NCI-H146 treated with DMSO at 0.1 percent for 48 hours (cell line): Measurements from ENCODE around the gene AGAP1.

Experiments used
- DNase-seq: peaks from one replicate; lab custom pipeline; 2025; ENCODE audit not compliant: unreplicated experiment; lab: John Stamatoyannopoulos, UW

The AGAP1 gene

DNA sequence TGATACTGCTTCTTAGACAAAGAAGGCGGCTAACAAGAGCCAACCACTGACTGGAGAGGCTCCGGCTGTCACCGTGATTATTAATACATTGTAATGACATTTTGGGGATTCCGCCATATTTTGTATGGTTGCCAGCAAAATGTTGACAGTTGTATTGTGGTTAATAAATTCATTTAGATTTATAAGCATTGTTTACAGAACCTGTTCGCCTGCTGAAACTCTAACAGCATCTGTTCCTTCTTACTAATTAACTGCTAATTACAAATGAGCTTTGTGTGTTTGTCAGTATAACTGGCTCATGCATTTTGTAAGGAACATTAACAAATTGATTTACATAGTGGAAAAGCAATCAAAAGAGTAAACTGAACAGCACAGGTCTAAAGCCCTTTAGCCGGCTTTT lies 342.0 kb downstream of the AGAP1 start:
- DNase-seq, result no peak

GRCh38 chr2:235836491-235836911 lies 342.7 kb downstream of the AGAP1 start:
- no peak for DNase-seq

DNA sequence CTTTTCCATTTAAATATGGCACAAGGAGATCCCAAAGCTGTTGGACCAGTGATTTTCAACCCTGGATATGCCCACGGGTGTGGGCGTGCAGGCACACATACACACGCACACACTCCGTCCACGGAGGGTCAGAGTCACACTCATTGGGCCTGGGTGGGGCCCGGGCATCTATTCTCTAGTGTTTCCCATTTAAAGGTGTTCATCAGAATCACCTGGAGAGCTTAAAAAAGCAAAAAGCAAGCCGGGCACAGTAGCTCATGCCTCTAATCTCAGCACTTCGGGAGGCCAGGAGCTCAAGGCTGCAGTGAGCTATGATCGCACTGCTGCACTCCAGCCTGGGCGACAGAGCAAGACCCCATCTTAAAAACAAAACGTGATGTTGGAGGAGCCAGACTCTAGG lies 345.4 kb downstream of the AGAP1 start:
- no peak for DNase-seq

DNA sequence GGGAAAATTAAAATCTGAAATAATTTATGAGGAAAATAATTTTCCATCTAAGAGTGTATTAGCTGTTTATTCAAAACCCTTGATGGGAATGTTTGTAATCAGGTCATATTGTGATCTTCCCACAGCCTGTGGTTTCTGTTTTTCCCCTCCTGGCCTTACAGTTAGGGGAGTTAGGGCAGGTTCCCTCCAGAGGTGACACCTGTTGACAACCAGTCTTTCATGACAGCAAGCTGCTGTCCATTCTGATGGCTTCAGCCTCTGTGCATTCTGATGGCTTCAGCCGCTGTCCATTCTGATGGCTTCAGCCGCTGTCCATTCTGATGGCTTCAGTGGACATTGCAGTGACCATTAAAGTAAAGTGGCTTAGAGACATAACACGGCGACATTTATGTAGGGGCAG lies 346.1 kb downstream of the AGAP1 start:
- no peak for DNase-seq

DNA sequence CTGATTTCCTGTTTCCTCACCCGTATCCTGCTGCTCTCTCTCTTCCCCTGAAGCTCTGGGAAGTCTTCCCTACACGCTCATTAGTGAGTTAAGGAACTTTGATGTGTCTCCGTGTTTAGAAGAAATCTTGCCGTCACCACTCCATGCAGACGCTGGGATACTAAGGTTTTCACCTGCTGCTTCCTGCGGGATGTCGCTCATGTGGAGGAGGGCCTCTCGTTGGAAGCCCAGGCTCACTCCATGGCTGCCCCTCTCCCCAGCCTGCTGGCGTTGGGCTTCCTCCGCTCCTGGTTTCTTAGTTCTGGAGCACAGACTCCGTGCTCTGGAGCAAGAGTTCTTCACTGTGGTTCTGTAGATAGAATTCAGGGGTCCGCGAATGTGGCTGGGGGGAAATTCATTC lies 348.0 kb downstream of the AGAP1 start:
- no peak for DNase-seq

DNA sequence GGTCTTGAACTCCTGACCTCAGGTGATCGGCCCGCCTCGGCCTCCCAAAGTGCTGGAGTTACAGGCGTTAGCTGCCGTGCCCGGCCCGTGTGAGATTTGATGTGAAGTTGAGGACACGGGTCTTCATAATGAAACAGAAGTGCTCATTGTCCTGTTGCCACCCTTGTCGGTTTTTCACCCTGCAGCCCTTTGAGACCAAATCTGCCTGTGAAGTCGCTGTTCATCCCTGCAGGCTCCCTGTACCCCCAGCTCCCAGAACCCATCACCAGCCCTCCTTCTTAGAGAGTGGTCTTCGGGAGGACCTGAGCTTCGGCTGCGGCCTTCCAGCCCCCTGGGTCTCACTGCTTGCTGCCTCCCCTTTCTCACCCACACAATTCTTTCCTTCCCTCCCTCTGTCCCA lies 349.1 kb downstream of the AGAP1 start:
- no peak for DNase-seq

- no peak for DNase-seq
These were observed 349.9 kb downstream of the AGAP1 start for GRCh38 chr2:235843591-235844395.

DNA sequence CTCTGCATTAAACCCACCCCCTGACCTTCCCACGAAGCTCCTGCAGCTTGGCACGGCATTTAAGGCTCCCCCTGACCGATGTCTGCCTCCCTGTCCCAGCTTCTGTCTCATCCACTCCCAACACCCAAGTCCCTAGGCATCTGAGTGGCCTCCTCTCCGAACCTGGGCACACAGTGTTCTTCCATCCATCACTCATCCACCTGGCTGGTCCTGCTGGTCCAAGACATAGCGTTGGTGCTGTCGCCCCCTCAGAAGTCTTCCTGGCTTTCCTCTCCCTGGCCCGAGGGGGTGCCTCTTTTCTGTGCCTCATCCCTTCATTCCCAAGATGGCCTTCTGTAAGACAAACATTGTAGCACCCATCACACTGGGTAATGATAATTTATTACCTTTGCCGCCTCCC lies 350.7 kb downstream of the AGAP1 start:
- no peak for DNase-seq

DNA sequence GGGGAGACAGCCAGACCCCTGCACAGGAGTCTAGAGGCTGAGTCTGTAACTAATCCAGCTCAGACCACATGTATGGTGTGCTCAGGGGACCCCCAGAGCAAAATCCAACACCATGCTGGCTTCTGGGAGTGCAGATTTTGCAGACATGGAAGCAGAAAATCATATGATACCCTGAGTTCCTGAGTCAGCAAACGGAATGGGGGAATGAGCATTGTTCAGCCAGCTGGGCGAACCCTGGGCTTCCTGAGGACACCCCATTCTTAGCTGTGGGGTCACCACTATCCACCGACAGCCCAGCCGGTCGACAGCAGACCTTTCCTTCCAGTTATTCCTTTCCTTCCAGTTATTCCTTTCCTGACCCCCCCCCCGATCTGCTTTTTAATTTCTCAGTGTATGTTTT lies 351.4 kb downstream of the AGAP1 start:
- no peak for DNase-seq

GRCh38 chr2:235847576-235847975 lies 353.7 kb downstream of the AGAP1 start:
- DNase-seq, result no peak

GRCh38 chr2:235848055-235848454 lies 354.2 kb downstream of the AGAP1 start:
- DNase-seq, result no peak

GRCh38 chr2:235848946-235849345 lies 355.1 kb downstream of the AGAP1 start:
- DNase-seq, result no peak

DNA sequence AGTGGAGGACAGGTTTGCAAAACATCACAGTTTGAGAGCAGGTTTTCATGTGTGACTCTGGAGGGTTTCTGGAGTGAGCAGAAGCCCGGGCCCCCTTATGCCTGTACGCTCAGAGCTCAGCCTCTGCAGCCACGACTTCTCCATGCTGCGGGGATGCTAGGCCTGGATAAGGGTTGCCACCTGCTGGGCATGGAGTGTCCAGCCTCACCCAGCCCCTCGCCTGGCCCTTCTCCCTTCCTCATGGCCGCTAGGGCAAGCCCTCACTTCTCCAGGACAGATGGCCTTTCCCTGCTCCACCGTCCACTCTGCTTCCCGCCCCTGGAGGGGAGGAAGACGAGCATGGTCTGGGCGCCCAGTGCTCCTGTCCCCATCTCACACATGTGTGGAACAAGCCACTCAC lies 355.6 kb downstream of the AGAP1 start:
- no peak for DNase-seq

GRCh38 chr2:235850289-235850688 lies 356.4 kb downstream of the AGAP1 start:
- no peak for DNase-seq

GRCh38 chr2:235850771-235851551 lies 357.1 kb downstream of the AGAP1 start:
- no peak for DNase-seq

DNA sequence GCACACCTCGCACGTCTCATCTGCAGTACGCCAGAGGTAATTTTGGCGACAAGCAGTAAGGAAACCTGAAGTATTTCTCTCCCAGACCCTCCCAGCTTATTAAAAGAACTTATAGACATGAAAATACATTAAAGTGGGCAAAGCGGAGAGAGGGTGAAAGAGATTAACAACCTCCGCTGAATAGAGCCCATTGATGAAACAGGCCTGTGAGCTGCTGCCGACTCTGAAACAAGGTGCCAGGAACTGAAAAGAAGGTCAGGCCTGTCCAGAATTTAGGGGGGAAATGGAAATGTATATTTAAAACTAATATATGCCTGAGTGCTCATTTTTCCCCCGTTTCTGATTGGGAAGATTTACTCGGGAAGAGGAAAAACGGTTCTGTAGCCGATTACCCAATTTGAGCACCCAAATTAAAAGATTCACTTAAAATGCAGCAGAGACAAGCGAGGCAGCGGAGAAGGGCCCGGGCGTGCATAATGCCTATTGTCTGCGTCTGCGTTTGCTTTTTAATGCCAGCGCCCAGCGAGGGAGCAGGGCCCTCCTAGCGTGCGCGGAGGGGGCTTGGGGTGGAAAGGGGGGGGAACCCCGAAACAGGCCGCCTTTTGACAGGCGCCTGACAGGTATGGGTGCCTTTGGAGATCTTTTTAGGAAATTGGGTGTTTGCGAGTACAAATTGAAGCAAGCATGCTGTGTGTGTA lies 358.1 kb downstream of the AGAP1 start:
- no peak for DNase-seq

DNA sequence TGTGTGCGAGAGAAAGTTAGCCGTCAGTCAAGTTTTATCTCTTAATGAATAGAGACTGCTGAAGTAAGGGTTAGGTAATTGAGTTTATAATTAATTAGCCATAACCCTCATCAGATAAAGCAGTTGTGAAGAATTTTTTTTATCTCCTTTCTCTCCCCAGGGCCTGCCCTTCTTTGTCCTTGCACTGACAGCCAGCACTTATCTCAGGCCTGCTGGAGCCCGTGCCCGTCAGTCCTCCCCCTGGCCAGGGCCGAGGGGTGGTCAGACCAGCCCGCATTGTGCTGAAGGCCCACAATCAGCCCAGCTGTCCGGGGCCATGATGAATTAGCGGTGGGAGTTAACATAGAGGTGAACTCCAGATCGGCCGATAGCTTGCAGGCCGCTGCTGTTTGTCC lies 358.7 kb downstream of the AGAP1 start:
- DNase-seq, result no peak

GRCh38 chr2:235854276-235854675 lies 360.4 kb downstream of the AGAP1 start:
- DNase-seq, result no peak

DNA sequence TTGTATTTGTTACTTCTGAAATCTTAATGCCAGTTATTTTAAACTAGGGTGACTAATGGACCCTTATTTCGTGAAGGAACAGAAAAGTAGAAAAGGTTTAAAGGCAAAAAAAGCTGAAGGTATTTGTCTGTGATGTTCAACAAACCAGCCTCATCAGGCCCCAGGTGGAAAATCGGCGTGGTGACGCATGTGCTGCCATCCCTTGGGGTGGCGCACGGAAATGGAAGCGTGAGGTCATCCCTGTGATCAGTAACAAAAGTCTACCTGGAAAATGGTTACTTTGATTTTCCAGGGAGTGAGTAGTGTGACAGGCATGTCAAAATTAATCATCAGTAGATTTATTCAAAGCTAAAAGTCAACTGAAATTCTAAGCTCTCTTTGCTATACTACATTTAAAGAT lies 361.2 kb downstream of the AGAP1 start:
- DNase-seq, result no peak

- no peak for DNase-seq
These were observed 362.5 kb downstream of the AGAP1 start for GRCh38 chr2:235856151-235856854.

- no peak for DNase-seq
These were observed 363.8 kb downstream of the AGAP1 start for GRCh38 chr2:235857598-235857997.
